ENCODE results near the gene ARFRP1. TPM values are rescaled to one million over a fixed set of nuclear protein-coding genes. Genes with fewer than 3 reads are reported as not detected.

ARFRP1 gene
- total and polyA plus RNA-seq, 2 of the 4 experiments (the other 2 are of a cell fraction): 25.3 to 36.6 TPM

GRCh38 chr20:63699466-63700198, 8.1 kb downstream of the ARFRP1 start:
- Histone ChIP-seq H3K4me3 (ENCODE audit: insufficient read depth, low read depth, low read length) (no peak overlapping the region), H2AK5ac (ENCODE audit: low read depth, low read length) (peak overlapping the region; percentile 82), H3K27me3 (ENCODE audit: control insufficient read depth, insufficient read depth, low read length) (no peaks in the 10 kb centered on the region), H2BK20ac (ENCODE audit: low read depth, low read length) (peak overlapping the region; percentile 58; the same call in 1 of the 2 replicates), H3K23ac (ENCODE audit: low read depth, low read length) (no peak overlapping the region; the same call in 1 of the 2 replicates), H4K20me1 (ENCODE audit: insufficient read depth, low read length) (no peaks in the 10 kb centered on the region), H3K4me1 (ENCODE audit: control insufficient read depth, insufficient read depth, low read length) (peaks cover 22% of the 10 kb centered on the region), H3K36me3 (ENCODE audit: control insufficient read depth, insufficient read depth, low read length) (peaks cover 18% of the 10 kb centered on the region), H3K14ac (replicated peaks; ENCODE audit: low read depth, low read length) (peak overlapping the region; percentile 30), H3K18ac (ENCODE audit: low read depth, low read length) (peak overlapping the region; percentile 82), H2BK120ac (ENCODE audit: low read depth, low read length) (peak overlapping the region; percentile 65), H2BK5ac (ENCODE audit: low read depth, low read length, poor library complexity, severe bottlenecking) (peak overlapping the region; percentile 98), H3K4ac (ENCODE audit: low read depth, low read length) (peak overlapping the region; percentile 96), H3K56ac (ENCODE audit: extremely low read depth, insufficient read depth, low read length) (peak overlapping the region; percentile 31), H2BK15ac (ENCODE audit: low read depth, low read length) (peak overlapping the region; percentile 36; the same call in 1 of the 3 replicates), H3K4me2 (ENCODE audit: low read depth, low read length) (peak overlapping the region; percentile 11; the same call in 1 of the 2 replicates), H2AK9ac (replicated peaks; ENCODE audit: low read depth, low read length, poor library complexity) (peak overlapping the region; percentile 88), H3K9ac (ENCODE audit: low read depth, low read length) (no peak overlapping the region), H3K9me3 (ENCODE audit: control insufficient read depth, insufficient read depth, low read length) (no peaks in the 10 kb centered on the region), H3K27ac (ENCODE audit: insufficient read depth, low read length) (peak overlapping the region; percentile 76), H4K5ac (ENCODE audit: low read depth, low read length) (peak overlapping the region; percentile 81), H2AFZ (replicated peaks; ENCODE audit: low read length, poor library complexity) (peak overlapping the region; percentile 73), H3K79me1 (ENCODE audit: low read depth in 1 of 2, low read length in 2 of 2) (peaks cover 17 to 58% of the 10 kb centered on the region in 2 experiments; a peak in 3 of 4 replicates), H4K91ac (ENCODE audit: insufficient read depth, low read depth, low read length) (peak overlapping the region; percentile 97), H3K9me1 (ENCODE audit: insufficient read depth, low read length) (no peaks in the 10 kb centered on the region), H4K8ac (ENCODE audit: low read depth in 2 of 2, low read length in 2 of 2) (peak overlapping the region; percentile 91 to 92)
- TF ChIP-seq, protein P1, sequence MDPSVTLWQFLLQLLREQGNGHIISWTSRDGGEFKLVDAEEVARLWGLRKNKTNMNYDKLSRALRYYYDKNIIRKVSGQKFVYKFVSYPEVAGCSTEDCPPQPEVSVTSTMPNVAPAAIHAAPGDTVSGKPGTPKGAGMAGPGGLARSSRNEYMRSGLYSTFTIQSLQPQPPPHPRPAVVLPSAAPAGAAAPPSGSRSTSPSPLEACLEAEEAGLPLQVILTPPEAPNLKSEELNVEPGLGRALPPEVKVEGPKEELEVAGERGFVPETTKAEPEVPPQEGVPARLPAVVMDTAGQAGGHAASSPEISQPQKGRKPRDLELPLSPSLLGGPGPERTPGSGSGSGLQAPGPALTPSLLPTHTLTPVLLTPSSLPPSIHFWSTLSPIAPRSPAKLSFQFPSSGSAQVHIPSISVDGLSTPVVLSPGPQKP (IDR thresholded peaks at IDR 0.05; ENCODE audit: borderline replicate concordance, low read depth, low read length): no peak
- TF ChIP-seq SMC3 (IDR thresholded peaks at IDR 0.05; ENCODE audit: low read depth, low read length) (no peak), MAZ (IDR thresholded peaks at IDR 0.05; ENCODE audit: borderline replicate concordance, low read depth, low read length) (no peak), BHLHE40 (IDR thresholded peaks at IDR 0.05; ENCODE audit: low read depth, low read length) (no peak), RCOR1 (IDR thresholded peaks at IDR 0.05; ENCODE audit: insufficient replicate concordance, low read length) (no peak), FOS (IDR thresholded peaks at IDR 0.05; ENCODE audit: low read depth, low read length) (no peak), POLR2A (IDR thresholded peaks at IDR 0.05; ENCODE audit: low read depth, low read length) (no peak), CEBPB (IDR thresholded peaks at IDR 0.05; ENCODE audit: low read depth, low read length) (no peak)
- in situ Hi-C loops (cut with MboI; ENCODE audit: low sequenced_read_pairs): loop anchor here (10.0 kb wide), 1 partner anchor 165 kb away; the partner anchor contains the start of genes ABHD16B and TPD52L2
- POLR2A ChIA-PET (ENCODE audit: unreplicated experiment): interaction anchor here (1.6 kb wide), 1 partner anchor 8 kb away, joined by 5 read pairs; the partner anchor contains the start of genes ARFRP1 and ZGPAT
- CTCF ChIA-PET: no interaction called here
- ATAC-seq (ENCODE audit: low read depth) (peak; percentile 27; the same call in 1 of the 2 replicates), DNase-seq (no peak)
- 100% methylated on average over 2 of the region's 24 CpGs; no CpG with 5 or more reads in 1 of the 2 experiments for WGBS, 2 experiments (ENCODE audit: extremely low coverage in 2 of 2, insufficient read length in 1 of 2)
- dilution Hi-C loops (cut with HindIII; ENCODE audit: low sequenced_read_pairs, unreplicated experiment): no loop called here
- TSS peak; percentile 79 for BruUV-seq (replicated peaks)
- intact Hi-C loops (cut with micrococcal nuclease): no loop called here
